ENCODE data around the gene NTNG2.
"Not testable (repeated sequence)": the region's sequence is repeated elsewhere in the genome, so short reads cannot be mapped to it uniquely, and the experiment has no call there.

The NTNG2 gene

GRCh38 chr9:132250324-132251262 lies 88.7 kb downstream of the NTNG2 start:
- TF ChIP-seq POLR2AphosphoS5 (IDR thresholded peaks at IDR 0.05; ENCODE audit: low read depth, low read length): no peak
- no peak for TF ChIP-seq POLR2A (IDR thresholded peaks at IDR 0.05; ENCODE audit: low read depth, low read length)
- TF ChIP-seq TAF1 (IDR thresholded peaks at IDR 0.05; ENCODE audit: borderline replicate concordance, low read depth, low read length): no peak
- DNase-seq (ENCODE audit: insufficient read length) (no peak), FAIRE-seq (no peak)

- FAIRE-seq (no peak), DNase-seq (ENCODE audit: insufficient read length) (no peak)
- TF ChIP-seq TAF1 (IDR thresholded peaks at IDR 0.05; ENCODE audit: borderline replicate concordance, low read depth, low read length) (no peak), POLR2A (IDR thresholded peaks at IDR 0.05; ENCODE audit: low read depth, low read length) (no peak), POLR2AphosphoS5 (IDR thresholded peaks at IDR 0.05; ENCODE audit: low read depth, low read length) (no peak)
Observed at GRCh38 chr9:132260846-132261245, 99.0 kb downstream of the NTNG2 start.

- no peak for FAIRE-seq
- TF ChIP-seq POLR2A (IDR thresholded peaks at IDR 0.05; ENCODE audit: low read depth, low read length) (no peak), TAF1 (IDR thresholded peaks at IDR 0.05; ENCODE audit: borderline replicate concordance, low read depth, low read length) (no peak), POLR2AphosphoS5 (IDR thresholded peaks at IDR 0.05; ENCODE audit: low read depth, low read length) (no peak)
- no peak for DNase-seq (ENCODE audit: insufficient read length)
Observed at GRCh38 chr9:132266017-132266416, 104.2 kb downstream of the NTNG2 start.

GRCh38 chr9:132267660-132268059 lies 105.8 kb downstream of the NTNG2 start:
- DNase-seq (ENCODE audit: insufficient read length) (no peak), FAIRE-seq (no peak)
- TF ChIP-seq TAF1 (IDR thresholded peaks at IDR 0.05; ENCODE audit: borderline replicate concordance, low read depth, low read length) (no peak), POLR2AphosphoS5 (IDR thresholded peaks at IDR 0.05; ENCODE audit: low read depth, low read length) (no peak), POLR2A (IDR thresholded peaks at IDR 0.05; ENCODE audit: low read depth, low read length) (no peak)

GRCh38 chr9:132268725-132269352 lies 107.0 kb downstream of the NTNG2 start:
- no peak for DNase-seq (ENCODE audit: insufficient read length)
- FAIRE-seq: peak; percentile 14
- no peak for TF ChIP-seq POLR2A (IDR thresholded peaks at IDR 0.05; ENCODE audit: low read depth, low read length)
- no peak for TF ChIP-seq TAF1 (IDR thresholded peaks at IDR 0.05; ENCODE audit: borderline replicate concordance, low read depth, low read length)
- no peak for TF ChIP-seq POLR2AphosphoS5 (IDR thresholded peaks at IDR 0.05; ENCODE audit: low read depth, low read length)

GRCh38 chr9:132269704-132270516 lies 108.1 kb downstream of the NTNG2 start:
- peak; percentile 77; the same call in 1 of the 2 replicates for TF ChIP-seq POLR2AphosphoS5 (IDR thresholded peaks at IDR 0.05; ENCODE audit: low read depth, low read length)
- not testable (repeated sequence) for DNase-seq (ENCODE audit: insufficient read length); FAIRE-seq

- TF ChIP-seq TAF1 (IDR thresholded peaks at IDR 0.05; ENCODE audit: borderline replicate concordance, low read depth, low read length) (no peak), POLR2A (IDR thresholded peaks at IDR 0.05; ENCODE audit: low read depth, low read length) (no peak), POLR2AphosphoS5 (IDR thresholded peaks at IDR 0.05; ENCODE audit: low read depth, low read length) (no peak)
- FAIRE-seq (no peak), DNase-seq (ENCODE audit: insufficient read length) (no peak)
Observed at GRCh38 chr9:132274861-132275260, 113.0 kb downstream of the NTNG2 start.

- FAIRE-seq (peak; percentile 40), DNase-seq (ENCODE audit: insufficient read length) (no peak)
- TF ChIP-seq POLR2AphosphoS5 (IDR thresholded peaks at IDR 0.05; ENCODE audit: low read depth, low read length): no peak
- TF ChIP-seq POLR2A (IDR thresholded peaks at IDR 0.05; ENCODE audit: low read depth, low read length): no peak
- TF ChIP-seq TAF1 (IDR thresholded peaks at IDR 0.05; ENCODE audit: borderline replicate concordance, low read depth, low read length): no peak
Observed at GRCh38 chr9:132283165-132283564, 121.3 kb downstream of the NTNG2 start.

- no peak for FAIRE-seq
- TF ChIP-seq POLR2A (IDR thresholded peaks at IDR 0.05; ENCODE audit: low read depth, low read length): no peak
- TF ChIP-seq POLR2AphosphoS5 (IDR thresholded peaks at IDR 0.05; ENCODE audit: low read depth, low read length): no peak
- no peak for TF ChIP-seq TAF1 (IDR thresholded peaks at IDR 0.05; ENCODE audit: borderline replicate concordance, low read depth, low read length)
- DNase-seq (ENCODE audit: insufficient read length): no peak
Observed at GRCh38 chr9:132283863-132284262, 122.0 kb downstream of the NTNG2 start.

GRCh38 chr9:132287256-132287760 lies 125.5 kb downstream of the NTNG2 start:
- TF ChIP-seq POLR2A (IDR thresholded peaks at IDR 0.05; ENCODE audit: low read depth, low read length): no peak
- no peak for TF ChIP-seq POLR2AphosphoS5 (IDR thresholded peaks at IDR 0.05; ENCODE audit: low read depth, low read length)
- TF ChIP-seq TAF1 (IDR thresholded peaks at IDR 0.05; ENCODE audit: borderline replicate concordance, low read depth, low read length): no peak
- DNase-seq (ENCODE audit: insufficient read length): no peak
- no peak for FAIRE-seq

- no peak for DNase-seq (ENCODE audit: insufficient read length)
- TF ChIP-seq POLR2AphosphoS5 (IDR thresholded peaks at IDR 0.05; ENCODE audit: low read depth, low read length) (no peak), TAF1 (IDR thresholded peaks at IDR 0.05; ENCODE audit: borderline replicate concordance, low read depth, low read length) (no peak), POLR2A (IDR thresholded peaks at IDR 0.05; ENCODE audit: low read depth, low read length) (no peak)
- no peak for FAIRE-seq
Observed at GRCh38 chr9:132288361-132288760, 126.5 kb downstream of the NTNG2 start.
